Naive B cell (primary cell): ENCODE measurements around the gene DENND4A. TPM values are rescaled to one million over a fixed set of nuclear protein-coding genes. Genes with fewer than 3 reads are reported as not detected.
"Not testable (repeated sequence)": the region's sequence is repeated elsewhere in the genome, so short reads cannot be mapped to it uniquely, and the experiment has no call there.

ENCODE experiments used
- ATAC-seq, 2 donors: fragments of 150-1000 bp; cut with Tn5 transposase; 2 replicates each; pipeline ENCODE4 v1.10.0; 2021; ENCODE audit warnings: low read depth in 2 of 2, mild to moderate bottlenecking in 2 of 2, moderate library complexity in 2 of 2
- DNase-seq: peaks from one replicate; pipeline ENCODE4 v3.0.0; 2022
- H3K27ac Mint-ChIP-seq, 6 donors: one replicate each; pipeline ENCODE4 v1.8.0; 2020 to 2022; ENCODE audit warnings: mild to moderate bottlenecking in 6 of 6, mixed read lengths in 6 of 6, moderate library complexity in 5 of 6, inconsistent platforms in 2 of 6
- H3K27me3 Mint-ChIP-seq, 3 donors: one replicate each; pipeline ENCODE4 v1.8.0; 2021 to 2022; ENCODE audit warnings: mixed read lengths in 3 of 3, mild to moderate bottlenecking in 1 of 3
- H3K36me3 Mint-ChIP-seq, 2 donors: one replicate each; pipeline ENCODE4 v1.8.0; 2020 to 2022; ENCODE audit warnings: mixed read lengths in 2 of 2, inconsistent platforms in 1 of 2, mild to moderate bottlenecking in 1 of 2
- H3K4me1 Mint-ChIP-seq, 3 donors: one replicate each; pipeline ENCODE4 v1.8.0; 2020 to 2022; ENCODE audit warnings: mixed read lengths in 3 of 3, inconsistent platforms in 1 of 3, mild to moderate bottlenecking in 1 of 3, moderate library complexity in 1 of 3
- H3K4me3 Mint-ChIP-seq, 8 donors: one replicate each; pipeline ENCODE4 v1.8.0; 2020 to 2022; ENCODE audit warnings: mild to moderate bottlenecking in 8 of 8, mixed read lengths in 8 of 8, moderate library complexity in 8 of 8, inconsistent platforms in 2 of 8
- H3K9me3 Mint-ChIP-seq, 7 donors: one replicate each; pipeline ENCODE4 v1.8.0; 2020 to 2022; ENCODE audit warnings: mixed read lengths in 7 of 7, mild to moderate bottlenecking in 5 of 7, inconsistent platforms in 2 of 7, moderate library complexity in 1 of 7
- polyA plus RNA-seq, 6 donors: library from polyadenylated mRNA; unstranded; fragments of 300-500 nt; fragmentation: Illumina TruSeq; gene quantifications; one replicate each; pipeline ENCODE4 v1.2.3, GENCODE V29; 2021; ENCODE audit warnings: low read depth in 6 of 6

Gene DENND4A
- polyA plus RNA-seq, 6 donors from 2014 or later = 18.3 to 38.9 (median 26.8) TPM

- H3K27me3 Mint-ChIP-seq = no peaks in the 10 kb centered on the region
- peaks cover 0 to 8% of the 10 kb centered on the region in 2 donors for H3K36me3 Mint-ChIP-seq
- peak overlapping the region in 2 of 6 donors; percentile 34 for H3K27ac Mint-ChIP-seq
- ATAC-seq = no peak
- H3K4me3 Mint-ChIP-seq = no peak overlapping the region
- H3K9me3 Mint-ChIP-seq = peaks cover 2 to 11% (median 5%) of the 10 kb centered on the region in 7 donors
- H3K4me1 Mint-ChIP-seq = peaks cover 12 to 34% (median 20%) of the 10 kb centered on the region in 3 donors
- DNase-seq = no peak
Observed at GRCh38 chr15:65812916-65813315, 20.8 kb upstream of the DENND4A start.

DNA sequence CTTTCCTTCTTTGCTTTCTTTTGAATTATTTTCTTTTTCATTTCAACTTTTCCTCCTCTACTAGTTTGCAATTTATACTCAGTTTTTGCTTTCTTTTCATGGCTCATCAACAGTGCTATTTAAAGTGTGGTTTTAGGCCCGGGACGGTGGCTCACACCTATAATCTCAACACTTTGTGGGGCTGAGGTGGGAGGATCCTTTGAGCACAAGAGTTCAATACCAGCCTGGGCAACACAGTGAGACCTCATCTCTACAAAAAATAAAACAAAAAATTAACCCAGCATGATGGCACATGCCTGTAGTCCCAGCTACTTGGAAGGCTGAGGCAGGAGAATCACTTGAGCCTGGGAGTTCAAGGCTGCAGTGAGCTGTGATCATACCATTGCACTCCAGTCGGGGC is 20.4 kb upstream of the DENND4A start:
- Mint-ChIP-seq H3K4me1 (peaks cover 12 to 37% (median 19%) of the 10 kb centered on the region in 3 donors), H3K27me3 (no peaks in the 10 kb centered on the region), H3K36me3 (peaks cover 0 to 8% of the 10 kb centered on the region in 2 donors), H3K9me3 (peaks cover 2 to 11% (median 5%) of the 10 kb centered on the region in 7 donors), H3K27ac (peak overlapping the region in 4 of 6 donors; percentile 8 to 93 (median 50)), H3K4me3 (peak overlapping the region in 2 of 8 donors; percentile 35 to 71)
- no peak for DNase-seq
- ATAC-seq = no peak

GRCh38 chr15:65811835-65812234 is 19.7 kb upstream of the DENND4A start:
- Mint-ChIP-seq H3K4me3 (no peak overlapping the region), H3K27me3 (no peaks in the 10 kb centered on the region), H3K9me3 (peaks cover 2 to 11% (median 5%) of the 10 kb centered on the region in 7 donors), H3K36me3 (peaks cover 0 to 8% of the 10 kb centered on the region in 2 donors), H3K4me1 (peaks cover 12 to 35% (median 19%) of the 10 kb centered on the region in 3 donors), H3K27ac (no peak overlapping the region)
- no peak for ATAC-seq
- DNase-seq = no peak

DNA sequence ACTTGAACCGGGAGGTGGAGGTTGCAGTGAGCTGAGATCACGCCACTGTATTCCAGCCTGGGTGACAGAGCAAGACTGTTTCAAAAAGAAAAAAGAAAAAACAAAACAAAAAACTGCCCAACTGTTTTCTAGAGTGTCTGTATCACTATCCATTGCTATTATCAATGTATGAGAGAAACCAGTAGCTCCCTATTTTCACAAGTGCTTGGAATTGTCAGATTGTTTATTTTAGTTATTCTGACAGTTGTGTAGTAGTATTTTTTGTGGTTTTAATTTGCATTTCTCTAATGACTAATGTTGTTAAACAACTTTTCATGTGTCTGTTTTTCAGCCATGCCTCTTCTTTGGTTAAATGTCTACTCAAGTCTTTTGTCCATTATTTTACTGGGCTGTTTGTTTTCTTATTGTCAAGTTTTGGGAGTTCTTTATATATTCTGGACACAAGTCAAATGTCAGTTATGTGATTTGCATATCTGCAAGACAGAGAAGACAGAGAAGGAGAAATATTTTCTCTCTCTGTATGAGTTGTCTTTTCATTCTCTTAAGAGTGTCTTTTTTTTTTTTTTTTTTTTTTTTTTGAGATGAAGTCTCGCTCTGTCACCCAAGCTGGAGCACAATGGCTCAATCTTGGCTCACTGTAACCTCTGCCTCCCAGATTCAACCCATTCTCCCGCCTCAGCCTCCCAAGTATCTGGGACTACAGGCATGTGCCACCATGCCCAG is 19.1 kb upstream of the DENND4A start:
- H3K36me3 Mint-ChIP-seq, ATAC-seq, H3K4me3 Mint-ChIP-seq, H3K27me3 Mint-ChIP-seq, DNase-seq, H3K27ac Mint-ChIP-seq: not testable (repeated sequence)
- peaks cover 7 to 30% (median 14%) of the 10 kb centered on the region in 3 donors for H3K4me1 Mint-ChIP-seq
- peaks cover 1 to 11% (median 5%) of the 10 kb centered on the region in 7 donors for H3K9me3 Mint-ChIP-seq

DNA sequence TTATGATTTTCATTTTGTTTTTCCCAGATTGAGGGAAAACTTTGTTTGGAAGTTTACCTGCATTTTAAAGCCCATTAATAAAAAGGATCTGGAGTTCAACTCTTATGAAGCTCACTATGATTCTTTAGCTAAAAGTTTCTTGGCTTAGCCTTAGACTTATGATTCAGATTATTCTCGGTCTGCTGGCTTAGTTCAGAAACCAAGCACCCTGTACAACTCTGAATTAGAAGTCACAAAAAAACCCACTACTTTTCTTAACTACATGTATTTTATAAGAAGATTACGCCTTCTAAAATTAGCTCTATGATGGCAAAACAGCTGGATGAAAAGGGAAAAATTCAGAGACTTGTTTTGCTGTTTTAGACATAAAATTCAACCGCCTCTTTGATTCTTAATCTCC is 14.3 kb upstream of the DENND4A start:
- H3K27me3 Mint-ChIP-seq = no peaks in the 10 kb centered on the region

GRCh38 chr15:65805019-65805745 is 13.1 kb upstream of the DENND4A start:
- DNase-seq = no peak
- Mint-ChIP-seq H3K27me3 (no peaks in the 10 kb centered on the region), H3K36me3 (no peaks in the 10 kb centered on the region), H3K4me1 (peaks cover 5 to 6% (median 6%) of the 10 kb centered on the region in 3 donors), H3K9me3 (no peaks in the 10 kb centered on the region), H3K4me3 (no peak overlapping the region), H3K27ac (peak overlapping the region in 1 of 6 donors; percentile 60)
- no peak for ATAC-seq

More for the DNA sequence above, 14.3 kb upstream of the DENND4A start:
- peaks cover 0 to 2% (median 0%) of the 10 kb centered on the region in 7 donors for H3K9me3 Mint-ChIP-seq
- H3K36me3 Mint-ChIP-seq = no peaks in the 10 kb centered on the region
- ATAC-seq (no peak), DNase-seq (no peak)
- H3K4me3 Mint-ChIP-seq = no peak overlapping the region
- peak overlapping the region in 1 of 6 donors; percentile 32 for H3K27ac Mint-ChIP-seq
- H3K4me1 Mint-ChIP-seq = peaks cover 1 to 6% (median 5%) of the 10 kb centered on the region in 3 donors

GRCh38 chr15:65804252-65804931 is 12.3 kb upstream of the DENND4A start:
- H3K36me3 Mint-ChIP-seq = no peaks in the 10 kb centered on the region
- H3K27ac Mint-ChIP-seq = peak overlapping the region in 1 of 6 donors; percentile 33
- H3K9me3 Mint-ChIP-seq = no peaks in the 10 kb centered on the region
- peaks cover 5 to 6% (median 6%) of the 10 kb centered on the region in 3 donors for H3K4me1 Mint-ChIP-seq
- DNase-seq (no peak), ATAC-seq (no peak)
- no peak overlapping the region for H3K4me3 Mint-ChIP-seq
- no peaks in the 10 kb centered on the region for H3K27me3 Mint-ChIP-seq

GRCh38 chr15:65801229-65801805 is 9.2 kb upstream of the DENND4A start:
- no peaks in the 10 kb centered on the region for H3K27me3 Mint-ChIP-seq
- no peak overlapping the region for H3K4me3 Mint-ChIP-seq
- H3K27ac Mint-ChIP-seq = no peak overlapping the region
- DNase-seq (no peak), ATAC-seq (no peak)
- H3K36me3 Mint-ChIP-seq = no peaks in the 10 kb centered on the region
- peaks cover 17 to 23% (median 21%) of the 10 kb centered on the region in 3 donors for H3K4me1 Mint-ChIP-seq
- no peaks in the 10 kb centered on the region for H3K9me3 Mint-ChIP-seq

GRCh38 chr15:65796610-65797078 is 4.6 kb upstream of the DENND4A start:
- Mint-ChIP-seq H3K27ac (peak overlapping the region in 4 of 6 donors; percentile 11 to 94 (median 69)), H3K27me3 (no peaks in the 10 kb centered on the region), H3K4me3 (peak overlapping the region in 1 of 8 donors; percentile 46), H3K36me3 (no peaks in the 10 kb centered on the region), H3K4me1 (peaks cover 29 to 41% (median 36%) of the 10 kb centered on the region in 3 donors), H3K9me3 (no peaks in the 10 kb centered on the region)
- no peak for DNase-seq
- ATAC-seq = no peak

- Mint-ChIP-seq H3K9me3 (no peaks in the 10 kb centered on the region), H3K36me3 (no peaks in the 10 kb centered on the region), H3K4me3 (peak overlapping the region in 1 of 8 donors; percentile 47), H3K27me3 (no peaks in the 10 kb centered on the region), H3K27ac (peak overlapping the region in 4 of 6 donors; percentile 4 to 69 (median 42)), H3K4me1 (peaks cover 29 to 41% (median 30%) of the 10 kb centered on the region in 3 donors)
- DNase-seq (no peak), ATAC-seq (no peak)
Observed at GRCh38 chr15:65795663-65796216, 3.6 kb upstream of the DENND4A start.

DNA sequence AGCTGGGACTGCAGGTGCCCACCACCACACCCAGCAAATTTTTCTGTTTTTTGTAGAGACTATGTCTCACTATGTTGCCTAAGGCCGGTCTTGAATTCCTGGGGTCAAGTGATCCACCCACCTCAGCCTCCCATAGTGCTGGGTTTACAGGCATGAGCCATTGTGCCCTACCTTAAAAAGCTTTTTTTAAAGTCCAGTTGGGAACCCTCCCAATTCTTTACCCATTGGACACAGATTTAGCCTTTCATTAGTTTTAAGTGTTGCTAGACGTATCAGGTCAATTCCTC is 1.7 kb upstream of the DENND4A start:
- peak overlapping the region; percentile 47 to 99 (median 70) for H3K4me3 Mint-ChIP-seq
- no peaks in the 10 kb centered on the region for H3K36me3 Mint-ChIP-seq
- peaks cover 39 to 57% (median 44%) of the 10 kb centered on the region in 3 donors for H3K4me1 Mint-ChIP-seq

GRCh38 chr15:65792988-65793817 is 1.1 kb upstream of the DENND4A start:
- peak overlapping the region; percentile 84 to 99 (median 96) for H3K4me3 Mint-ChIP-seq
- DNase-seq (no peak), ATAC-seq (no peak)
- no peaks in the 10 kb centered on the region for H3K36me3 Mint-ChIP-seq
- H3K9me3 Mint-ChIP-seq = no peaks in the 10 kb centered on the region
- peaks cover 39 to 62% (median 44%) of the 10 kb centered on the region in 3 donors for H3K4me1 Mint-ChIP-seq
- peak overlapping the region; percentile 99 to 100 (median 100) for H3K27ac Mint-ChIP-seq
- no peaks in the 10 kb centered on the region for H3K27me3 Mint-ChIP-seq

More for the DNA sequence above, 1.7 kb upstream of the DENND4A start:
- Mint-ChIP-seq H3K27ac (peak overlapping the region; percentile 90 to 100 (median 100)), H3K9me3 (no peaks in the 10 kb centered on the region), H3K27me3 (no peaks in the 10 kb centered on the region)
- ATAC-seq = no peak
- DNase-seq = no peak
